A549 (cell line): ENCODE measurements around the gene MAP7D3. TPM values are rescaled to one million over a fixed set of nuclear protein-coding genes. Genes with fewer than 3 reads are reported as not detected.

Experiments
- ATAC-seq, 2 experiments: fragments of 200-7000 bp in 1 of 2; fragments of >200 bp in 1 of 2; cut with Nextera tagmentation in 1 of 2; cut with Tn5 transposase in 1 of 2; 3 replicates each; pipeline versions ENCODE4 v1.8.0 to v1.9.1; 2018 to 2020; ENCODE audit warnings: mild to moderate bottlenecking in 1 of 2, moderate library complexity in 1 of 2
- CTCF ChIA-PET: fragments of 300-600 bp; sonication (Branson Sonifier 250); formaldehyde crosslinking; extraction: SDS; loops from one replicate; lab custom pipeline; 2021; ENCODE audit warnings: antibody characterized with exemption, inconsistent platforms; lab: Yijun Ruan, JAX
- POLR2A ChIA-PET: fragments of 350-600 bp; formaldehyde crosslinking; extraction: SDS; loops from one replicate; lab custom pipeline; 2021; ENCODE audit warnings: antibody characterized with exemption, inconsistent platforms; lab: Yijun Ruan, JAX
- DNase-seq, 2 experiments: peaks; one replicate each; pipeline versions ENCODE4 v3.0.0 to v3.0.0-alpha.2; 2011 to 2016; ENCODE audit warnings: low read depth in 1 of 2, low spot score in 1 of 2
- FAIRE-seq: peaks from 2 replicates; lab custom pipeline; 2011; peaks lifted over from hg19 to GRCh38; lab: Jason Lieb, UNC
- H3K27ac ChIP-seq, 2 experiments: fragments of >200 bp; sonication (Bioruptor Twin); formaldehyde crosslinking; 3 replicates each; pipeline ENCODE4 v1.5.1; 2016 to 2017
- H3K4me1 ChIP-seq: fragments of >200 bp; sonication (Bioruptor Twin); formaldehyde crosslinking; 3 replicates; pipeline ENCODE4 v1.6.1; 2016
- H3K4me2 ChIP-seq: fragments of >200 bp; sonication (Bioruptor Twin); formaldehyde crosslinking; 3 replicates; pipeline ENCODE4 v1.6.1; 2016
- H3K4me3 ChIP-seq: fragments of >200 bp; sonication (Bioruptor Twin); formaldehyde crosslinking; 3 replicates; pipeline ENCODE4 v1.5.1; 2016
- H3K9me3 ChIP-seq: fragments of >200 bp; sonication (Bioruptor Twin); formaldehyde crosslinking; 3 replicates; pipeline ENCODE4 v1.6.1; 2016
- ATOH8 ChIP-seq: fragments of 250-450 bp; sonication (Bioruptor Pico); IDR thresholded peaks from 2 replicates; pipeline ENCODE4 v1.5.0; 2020; ENCODE audit warnings: low read depth, mild to moderate bottlenecking, moderate library complexity
- CEBPB ChIP-seq, 2 experiments: fragments of >200 bp in 1 of 2; sonication (Bioruptor Twin) in 1 of 2; formaldehyde crosslinking in 1 of 2; IDR thresholded peaks; 2 replicates each; pipeline ENCODE4 v1.6.1; 2012 to 2016
- CHD4 ChIP-seq: fragments of 200-600 bp; sonication (generic); IDR thresholded peaks from 2 replicates; pipeline ENCODE4 v1.6.1; 2016; ENCODE audit warnings: antibody characterized with exemption, mild to moderate bottlenecking, borderline replicate concordance
- E2F6 ChIP-seq: IDR thresholded peaks from 2 replicates; pipeline ENCODE4 v1.6.1; 2012; ENCODE audit warnings: low read depth, borderline replicate concordance
- EHMT2 ChIP-seq: fragments of 200-600 bp; sonication (generic); IDR thresholded peaks from 2 replicates; pipeline ENCODE4 v1.6.1; 2016; ENCODE audit warnings: antibody characterized with exemption, low read depth, mild to moderate bottlenecking, moderate library complexity
- EP300 ChIP-seq, 2 experiments: fragments of >200 bp; sonication (Bioruptor Twin); formaldehyde crosslinking; IDR thresholded peaks; 2 replicates in 1 of 2; 3 replicates in 1 of 2; pipeline ENCODE4 v1.6.1; 2016 to 2017
- ESRRA ChIP-seq: fragments of 150-350 bp; IDR thresholded peaks from 2 replicates; pipeline ENCODE4 v1.6.1; 2014; ENCODE audit warnings: mild to moderate bottlenecking, low read length, borderline replicate concordance
- FOSB ChIP-seq: fragments of 250-450 bp; sonication (Bioruptor Pico); IDR thresholded peaks from 2 replicates; pipeline ENCODE4 v1.5.0; 2020; ENCODE audit warnings: mild to moderate bottlenecking, moderate library complexity
- FOSL2 ChIP-seq, 2 experiments: fragments of 450-650 bp in 1 of 2; fragments of >200 bp in 1 of 2; sonication (Bioruptor Twin) in 1 of 2; formaldehyde crosslinking; IDR thresholded peaks; 2 replicates each; pipeline versions ENCODE4 v1.5.0 to v1.6.1; 2016 to 2020; ENCODE audit warnings: mild to moderate bottlenecking in 1 of 2, moderate library complexity in 1 of 2
- FOXS1 ChIP-seq: fragments of 250-450 bp; sonication (Bioruptor Pico); IDR thresholded peaks from 2 replicates; pipeline ENCODE4 v1.5.0; 2020; ENCODE audit warnings: mild to moderate bottlenecking, moderate library complexity
- HOXB5 ChIP-seq: fragments of 250-450 bp; sonication (Bioruptor Pico); IDR thresholded peaks from 2 replicates; pipeline ENCODE4 v1.5.0; 2020; ENCODE audit warnings: mild to moderate bottlenecking, moderate library complexity
- MAFK ChIP-seq: fragments of 450-650 bp; IDR thresholded peaks from 2 replicates; pipeline ENCODE4 v1.6.1; 2014; ENCODE audit not compliant: partially characterized antibody
- MYC ChIP-seq: IDR thresholded peaks from 2 replicates; pipeline ENCODE4 v1.6.1; 2012; ENCODE audit warnings: mild to moderate bottlenecking, inconsistent platforms, low read length, improper control_type of control experiment, borderline replicate concordance
- NPAS2 ChIP-seq: fragments of 250-450 bp; sonication (Bioruptor Pico); IDR thresholded peaks from 2 replicates; pipeline ENCODE4 v1.8.0; 2022; ENCODE audit warnings: mild to moderate bottlenecking, moderate library complexity, borderline replicate concordance
- REST ChIP-seq: fragments of 200-600 bp; sonication (generic); IDR thresholded peaks from 2 replicates; pipeline ENCODE4 v1.6.1; 2016; ENCODE audit warnings: antibody characterized with exemption, mild to moderate bottlenecking, moderate library complexity
- RNF2 ChIP-seq: fragments of 200-600 bp; sonication (generic); IDR thresholded peaks from 2 replicates; pipeline ENCODE4 v1.6.1; 2016; ENCODE audit warnings: low read depth, mild to moderate bottlenecking, antibody characterized with exemption, moderate library complexity, borderline replicate concordance
- TP53 ChIP-seq: fragments of 250-450 bp; sonication (Bioruptor Pico); IDR thresholded peaks from 2 replicates; pipeline ENCODE4 v1.5.0; 2021; ENCODE audit warnings: mild to moderate bottlenecking, moderate library complexity
- ZSCAN20 ChIP-seq: fragments of 250-450 bp; sonication (Bioruptor Pico); IDR thresholded peaks from 2 replicates; pipeline ENCODE4 v1.8.0; 2022; ENCODE audit warnings: mild to moderate bottlenecking, moderate library complexity
- WGBS: methylation state at CpG from one replicate; pipeline ENCODE4 v1.1.6; 2017; ENCODE audit errors: missing lambda C conversion rate; 5-methylcytosine and 5-hydroxymethylcytosine counted together
- polyA plus RNA-seq, 4 experiments: library from polyadenylated mRNA; depleted of rRNA in 3 of 4; stranded (reverse); fragments of >200 nt; fragmentation: RNase III in 1 of 4; extraction: RNeasy Plus Mini Kit Qiagen cat#74134 plus additional on column Dnase treatment in 1 of 4; gene quantifications; 2 replicates in 3 of 4; 3 replicates in 1 of 4; pipeline ENCODE4 v1.2.3, GENCODE V29; 2011 to 2017

MAP7D3 gene
- polyA plus RNA-seq, 2 of the 4 experiments (the other 2 are of a cell fraction): 9.9 to 13.1 TPM

- FAIRE-seq (peak; percentile 96), ATAC-seq (peak in 1 of 2 experiments; percentile 23; a peak in 2 of 6 replicates), DNase-seq (peak in 1 of 2 experiments; percentile 22)
- TF ChIP-seq CEBPB (IDR thresholded peaks at IDR 0.05) (peak; percentile 53 to 82; a peak in 3 of 4 replicates), ESRRA (no peak), REST (no peak), MYC (no peak), NPAS2 (CRISPR knock-in tag) (no peak), FOXS1 (CRISPR knock-in tag) (no peak), FOSL2 (IDR thresholded peaks at IDR 0.05) (no peak), FOSL2 (CRISPR knock-in tag; IDR thresholded peaks at IDR 0.05) (0 out of 2 replicates have a peak, but pooled peaks have one; percentile 16), ZSCAN20 (CRISPR knock-in tag) (no peak)
- H3K27ac ChIP-seq: peak overlapping the region in 1 of 2 experiments; percentile 26; a peak in 2 of 6 replicates
- 21% methylated on average over 5 of the region's 5 CpGs for WGBS
- H3K4me1 ChIP-seq: peaks cover 40% of the 10 kb centered on the region
- peak overlapping the region; percentile 61 for H3K4me2 ChIP-seq
- CTCF ChIA-PET: interaction anchor here (1.2 to 4.7 kb wide), 4 partner anchors 18 to 174 kb away, joined by 4 to 37 read pairs (median 13); no protein-coding TSS in a partner anchor
- POLR2A ChIA-PET: no interaction called here
- H3K9me3 ChIP-seq: no peaks in the 10 kb centered on the region
- no peak overlapping the region for H3K4me3 ChIP-seq
Measured at GRCh38 chrX:136202889-136203288, 48.3 kb downstream of the MAP7D3 start.

GRCh38 chrX:136201601-136202000 lies 49.6 kb downstream of the MAP7D3 start:
- WGBS: 82% methylated on average over 5 of the region's 5 CpGs
- Histone ChIP-seq H3K9me3 (no peaks in the 10 kb centered on the region), H3K27ac (no peak overlapping the region), H3K4me3 (no peak overlapping the region), H3K4me1 (peaks cover 40% of the 10 kb centered on the region), H3K4me2 (no peak overlapping the region)
- TF ChIP-seq MAFK (no peak), FOSB (CRISPR knock-in tag) (no peak), EHMT2 (no peak), RNF2 (no peak), CHD4 (no peak), TP53 (no peak), ZSCAN20 (CRISPR knock-in tag) (no peak), E2F6 (no peak), HOXB5 (CRISPR knock-in tag) (no peak), ATOH8 (CRISPR knock-in tag) (no peak), EP300 (IDR thresholded peaks at IDR 0.05) (no peak)
- no peak for FAIRE-seq
- CTCF ChIA-PET: interaction anchor here (1.4 to 4.7 kb wide), 3 partner anchors 39 to 173 kb away, joined by 5 to 37 read pairs (median 21); no protein-coding TSS in a partner anchor
- POLR2A ChIA-PET: no interaction called here
- no peak for ATAC-seq
- no peak for DNase-seq
